Suprapubic skin (tissue), 4 donors: ENCODE measurements around the gene RASD1. TPM values are rescaled to one million over a fixed set of nuclear protein-coding genes. Genes with fewer than 3 reads are reported as not detected.
A peak's percentile ranks its signal among the peaks of the same experiment; 100 is the strongest.
"Not testable (repeated sequence)": the region's sequence is repeated elsewhere in the genome, so short reads cannot be mapped to it uniquely, and the experiment has no call there.

Experiments
- DNase-seq, 2 donors: peaks; one replicate each; pipeline ENCODE4 v3.0.0-alpha.2; 2019; ENCODE audit warnings: low spot score in 2 of 2
- H3K27ac ChIP-seq: fragments of 200-600 bp; sonication (generic); one replicate; pipeline ENCODE4 v1.5.1; 2019
- H3K27me3 ChIP-seq: fragments of 200-600 bp; sonication (generic); one replicate; pipeline ENCODE4 v1.5.1; 2019
- H3K36me3 ChIP-seq: fragments of 200-600 bp; sonication (generic); one replicate; pipeline ENCODE4 v1.5.1; 2019
- H3K4me1 ChIP-seq: fragments of 200-600 bp; sonication (generic); one replicate; pipeline ENCODE4 v1.5.1; 2019
- H3K4me3 ChIP-seq: fragments of 200-600 bp; sonication (generic); one replicate; pipeline ENCODE4 v1.5.1; 2019; ENCODE audit warnings: mild to moderate bottlenecking
- H3K9me3 ChIP-seq: fragments of 200-600 bp; sonication (generic); one replicate; pipeline ENCODE4 v1.5.1; 2019
- EP300 ChIP-seq: sonication (generic); formaldehyde crosslinking; IDR thresholded peaks from one replicate; pipeline ENCODE4 v1.6.1; 2017; ENCODE audit warnings: antibody characterized with exemption
- POLR2A ChIP-seq, 2 donors: fragments of 450-650 bp; IDR thresholded peaks; one replicate each; pipeline ENCODE4 v1.6.1; 2017; ENCODE audit warnings: antibody characterized with exemption in 2 of 2, mild to moderate bottlenecking in 2 of 2, moderate library complexity in 2 of 2
- POLR2AphosphoS5 ChIP-seq, 3 donors: sonication (generic); formaldehyde crosslinking; IDR thresholded peaks; one replicate each; pipeline ENCODE4 v1.6.1; 2017; ENCODE audit warnings: antibody characterized with exemption in 3 of 3
- WGBS: methylation state at CpG from one replicate; pipeline ENCODE4 v1.1.5; 2018; 5-methylcytosine and 5-hydroxymethylcytosine counted together
- total RNA-seq, 4 donors: library from RNA; depleted of rRNA; stranded (reverse); fragments of >200 nt; gene quantifications; one replicate each; pipeline ENCODE4 v1.1.0, GENCODE V29; 2016
- TF ChIP-seq, protein P1 (sequence below), 2 donors: fragments of 200-600 bp in 1 of 2; fragments of 450-650 bp in 1 of 2; sonication (generic) in 1 of 2; IDR thresholded peaks; one replicate each; pipeline ENCODE4 v1.5.1; 2016 to 2019; ENCODE audit warnings: antibody characterized with exemption in 2 of 2, mild to moderate bottlenecking in 1 of 2, moderate library complexity in 1 of 2

RASD1 gene
- total RNA-seq, 4 donors from 2014 or later, result 11.7 to 31.1 (median 21.5) TPM

DNA sequence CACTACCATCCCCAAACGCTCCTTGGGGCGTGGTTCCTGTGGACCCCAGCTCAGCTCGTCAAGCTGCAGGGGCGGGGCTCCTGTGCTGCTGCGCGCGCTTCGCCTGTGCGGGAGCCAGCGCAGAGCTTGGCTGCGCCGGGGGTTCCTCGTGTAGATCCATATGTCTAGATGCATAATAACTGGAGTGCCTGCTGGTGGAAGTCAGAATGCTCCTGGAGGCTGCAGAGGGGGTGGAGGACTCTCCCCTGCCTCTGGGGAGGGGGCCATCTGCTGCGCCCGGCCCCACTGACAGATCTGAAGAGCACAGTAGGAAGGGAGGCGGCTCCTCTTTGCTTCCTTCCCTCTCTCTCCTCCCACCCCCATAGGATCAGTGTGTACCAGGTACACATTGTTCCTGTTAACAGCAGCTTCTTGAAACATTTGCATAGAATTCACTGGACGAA, 4.6 kb downstream of the RASD1 start:
- H3K27ac ChIP-seq, result peak overlapping the region; percentile 69
- peak in 1 of 2 donors; percentile 52 for DNase-seq
- H3K27me3 ChIP-seq, result no peaks in the 10 kb centered on the region
- peaks cover 40% of the 10 kb centered on the region for H3K4me1 ChIP-seq
- WGBS, result 81% methylated on average over 8 of the region's 17 CpGs
- no peak for TF ChIP-seq POLR2AphosphoS5 (IDR thresholded peaks at IDR 0.05)
- no peak for TF ChIP-seq POLR2A (IDR thresholded peaks at IDR 0.05)
- TF ChIP-seq, protein P1, sequence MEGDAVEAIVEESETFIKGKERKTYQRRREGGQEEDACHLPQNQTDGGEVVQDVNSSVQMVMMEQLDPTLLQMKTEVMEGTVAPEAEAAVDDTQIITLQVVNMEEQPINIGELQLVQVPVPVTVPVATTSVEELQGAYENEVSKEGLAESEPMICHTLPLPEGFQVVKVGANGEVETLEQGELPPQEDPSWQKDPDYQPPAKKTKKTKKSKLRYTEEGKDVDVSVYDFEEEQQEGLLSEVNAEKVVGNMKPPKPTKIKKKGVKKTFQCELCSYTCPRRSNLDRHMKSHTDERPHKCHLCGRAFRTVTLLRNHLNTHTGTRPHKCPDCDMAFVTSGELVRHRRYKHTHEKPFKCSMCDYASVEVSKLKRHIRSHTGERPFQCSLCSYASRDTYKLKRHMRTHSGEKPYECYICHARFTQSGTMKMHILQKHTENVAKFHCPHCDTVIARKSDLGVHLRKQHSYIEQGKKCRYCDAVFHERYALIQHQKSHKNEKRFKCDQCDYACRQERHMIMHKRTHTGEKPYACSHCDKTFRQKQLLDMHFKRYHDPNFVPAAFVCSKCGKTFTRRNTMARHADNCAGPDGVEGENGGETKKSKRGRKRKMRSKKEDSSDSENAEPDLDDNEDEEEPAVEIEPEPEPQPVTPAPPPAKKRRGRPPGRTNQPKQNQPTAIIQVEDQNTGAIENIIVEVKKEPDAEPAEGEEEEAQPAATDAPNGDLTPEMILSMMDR (IDR thresholded peaks at IDR 0.05), result no peak
- TF ChIP-seq EP300, result no peak
- H3K9me3 ChIP-seq, result no peaks in the 10 kb centered on the region
- H3K36me3 ChIP-seq, result peaks cover 27% of the 10 kb centered on the region
- H3K4me3 ChIP-seq, result no peak overlapping the region

DNA sequence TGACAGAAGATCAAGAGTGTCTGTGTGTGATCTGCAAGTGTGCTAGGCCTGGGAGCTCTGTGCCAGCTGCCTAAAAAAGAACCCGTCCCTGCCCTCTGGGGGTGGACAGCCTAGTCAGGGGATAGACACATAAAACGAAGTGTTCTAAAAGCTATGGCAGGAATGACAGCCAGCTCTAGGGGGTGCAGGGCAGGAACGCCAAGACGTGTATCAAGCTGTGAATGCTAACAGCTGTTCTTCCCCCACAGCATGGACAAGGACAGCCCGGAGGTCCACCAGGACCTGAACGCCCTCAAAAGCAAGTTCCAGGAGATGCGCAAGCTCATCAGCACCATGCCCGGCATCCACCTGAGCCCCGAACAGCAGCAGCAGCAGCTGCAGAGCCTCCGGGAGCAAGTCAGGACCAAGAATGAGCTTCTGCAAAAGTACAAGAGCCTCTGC, 5.1 kb downstream of the RASD1 start:
- Histone ChIP-seq H3K4me1 (peaks cover 39% of the 10 kb centered on the region), H3K9me3 (no peaks in the 10 kb centered on the region), H3K36me3 (peaks cover 32% of the 10 kb centered on the region), H3K27ac (no peak overlapping the region), H3K27me3 (no peaks in the 10 kb centered on the region), H3K4me3 (no peak overlapping the region)
- TF ChIP-seq POLR2AphosphoS5 (IDR thresholded peaks at IDR 0.05) (no peak), EP300 (no peak), POLR2A (IDR thresholded peaks at IDR 0.05) (no peak)
- TF ChIP-seq, protein P1 (IDR thresholded peaks at IDR 0.05), result no peak
- peak in 1 of 2 donors; percentile 49 for DNase-seq
- WGBS, result 97% methylated on average over 5 of the region's 10 CpGs

DNA sequence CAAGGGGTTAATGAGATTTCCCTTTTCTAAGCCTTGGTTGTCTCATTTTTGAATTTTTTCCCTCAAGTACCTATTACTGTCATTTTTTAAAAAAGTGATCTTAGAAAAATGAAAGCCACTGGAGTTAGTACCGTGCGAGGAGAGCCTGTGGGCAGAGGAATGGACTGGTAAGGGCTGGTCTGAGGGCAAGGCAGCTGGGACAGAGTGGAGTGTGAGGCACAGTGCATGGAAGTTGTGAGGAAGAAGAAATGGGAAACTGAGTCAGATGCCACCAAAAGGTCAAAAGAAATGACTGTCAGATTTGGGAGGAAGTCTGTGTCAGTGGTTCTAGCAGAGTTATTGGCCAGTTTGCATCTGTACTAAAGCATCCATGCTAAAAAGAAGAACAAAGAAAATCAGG, 8.2 kb downstream of the RASD1 start:
- 50% methylated on average over 2 of the region's 2 CpGs for WGBS

DNA sequence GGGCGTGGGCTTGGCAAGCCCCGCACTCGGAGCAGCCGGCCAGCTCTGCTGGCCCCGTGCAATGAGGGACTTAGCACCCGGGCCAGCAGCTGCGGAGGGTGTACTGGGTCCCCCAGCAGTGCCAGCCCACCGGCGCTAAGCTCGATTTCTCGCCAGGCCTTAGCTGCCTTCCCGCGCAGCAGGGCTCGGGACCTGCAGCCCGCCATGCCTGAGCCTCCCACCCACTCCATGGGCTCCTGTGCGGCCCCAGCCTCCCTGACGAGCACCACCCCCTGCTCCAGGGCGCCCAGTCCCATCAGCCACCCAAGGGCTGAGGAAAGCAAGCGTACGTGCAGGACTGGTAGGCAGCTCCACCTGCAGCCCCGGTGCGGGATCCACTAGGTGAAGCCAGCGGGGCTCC, 9.8 kb downstream of the RASD1 start:
- not testable (repeated sequence) for H3K9me3 ChIP-seq, DNase-seq, H3K4me1 ChIP-seq, H3K27me3 ChIP-seq, H3K4me3 ChIP-seq, H3K27ac ChIP-seq
- WGBS, result 95% methylated on average over 3 of the region's 23 CpGs
- H3K36me3 ChIP-seq, result peaks cover 24% of the 10 kb centered on the region

More for the DNA sequence above, 8.2 kb downstream of the RASD1 start:
- TF ChIP-seq POLR2AphosphoS5 (IDR thresholded peaks at IDR 0.05), result no peak
- TF ChIP-seq, protein P1 (IDR thresholded peaks at IDR 0.05), result no peak
- no peak for TF ChIP-seq EP300
- no peak for TF ChIP-seq POLR2A (IDR thresholded peaks at IDR 0.05)
- H3K36me3 ChIP-seq, result peaks cover 33% of the 10 kb centered on the region
- no peak overlapping the region for H3K27ac ChIP-seq
- peaks cover 15% of the 10 kb centered on the region for H3K4me1 ChIP-seq
- no peaks in the 10 kb centered on the region for H3K27me3 ChIP-seq
- H3K9me3 ChIP-seq, result no peaks in the 10 kb centered on the region
- no peak for DNase-seq
- no peak overlapping the region for H3K4me3 ChIP-seq

DNA sequence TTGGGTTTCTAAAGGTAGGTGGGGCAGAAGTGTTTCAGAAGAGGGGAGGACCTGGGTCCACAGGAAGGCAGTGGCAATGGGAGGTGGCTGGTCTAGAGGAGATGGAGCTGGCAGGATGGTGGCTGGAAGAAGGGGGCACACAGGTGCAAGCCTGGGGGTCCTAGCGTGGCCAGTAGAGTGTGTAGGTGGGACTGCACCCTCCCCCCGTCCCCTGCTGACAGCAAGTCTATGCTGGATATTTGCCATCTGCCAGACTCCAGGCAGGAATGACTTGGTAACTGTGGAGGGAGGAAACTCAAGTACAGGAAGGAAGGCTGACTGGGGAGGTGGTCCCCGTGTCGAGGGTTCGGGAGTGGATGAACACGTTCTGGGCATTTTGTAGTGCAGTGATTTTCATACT, 10.8 kb downstream of the RASD1 start:
- H3K36me3 ChIP-seq, result peaks cover 19% of the 10 kb centered on the region
- no peak overlapping the region for H3K4me3 ChIP-seq
- TF ChIP-seq, protein P1 (IDR thresholded peaks at IDR 0.05), result no peak
- TF ChIP-seq EP300 (no peak), POLR2AphosphoS5 (IDR thresholded peaks at IDR 0.05) (no peak), POLR2A (IDR thresholded peaks at IDR 0.05) (no peak)
- no peaks in the 10 kb centered on the region for H3K27me3 ChIP-seq
- no peaks in the 10 kb centered on the region for H3K9me3 ChIP-seq
- H3K27ac ChIP-seq, result no peak overlapping the region
- DNase-seq, result no peak
- peaks cover 18% of the 10 kb centered on the region for H3K4me1 ChIP-seq
- WGBS, result 86% methylated on average over 6 of the region's 6 CpGs

DNA sequence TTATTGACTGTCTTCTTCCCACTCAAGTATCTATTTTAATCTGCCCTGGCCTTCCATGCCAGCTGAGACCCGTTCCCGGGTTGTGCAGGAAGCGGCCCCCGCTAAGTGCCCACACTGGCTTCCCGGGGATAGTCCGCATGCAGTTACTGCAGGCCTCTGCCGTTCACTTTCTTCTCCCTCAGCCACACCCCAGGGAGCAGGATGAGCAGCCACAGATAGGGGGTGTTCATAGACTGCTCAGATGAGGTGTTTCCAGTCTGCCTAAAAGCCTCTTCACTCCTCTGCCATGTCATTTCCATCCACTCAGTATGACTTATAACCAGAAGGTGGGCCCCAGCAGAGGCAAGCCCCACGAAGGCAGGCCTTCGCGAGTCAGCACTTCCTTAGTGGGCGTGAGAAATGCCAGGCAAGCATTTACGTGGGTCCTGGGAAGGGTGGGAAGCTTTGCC, 11.7 kb downstream of the RASD1 start:
- peaks cover 19% of the 10 kb centered on the region for H3K36me3 ChIP-seq
- no peak overlapping the region for H3K4me3 ChIP-seq
- H3K27ac ChIP-seq, result no peak overlapping the region
- WGBS, result 69% methylated on average over 11 of the region's 12 CpGs
- no peaks in the 10 kb centered on the region for H3K27me3 ChIP-seq
- H3K4me1 ChIP-seq, result peaks cover 19% of the 10 kb centered on the region
- TF ChIP-seq POLR2AphosphoS5 (IDR thresholded peaks at IDR 0.05), result no peak
- no peak for TF ChIP-seq EP300
- TF ChIP-seq POLR2A (IDR thresholded peaks at IDR 0.05), result no peak
- TF ChIP-seq, protein P1 (IDR thresholded peaks at IDR 0.05), result no peak
- H3K9me3 ChIP-seq, result no peaks in the 10 kb centered on the region
- DNase-seq, result no peak
